ENCODE data around the gene METTL2B. TPM values are rescaled to one million over a fixed set of nuclear protein-coding genes. Genes with fewer than 3 reads are reported as not detected.
"Not testable (repeated sequence)": the region's sequence is repeated elsewhere in the genome, so short reads cannot be mapped to it uniquely, and the experiment has no call there.

METTL2B gene
- total and polyA plus RNA-seq, 7 donors, result 11.8 to 29.2 (median 22.8) TPM

DNA sequence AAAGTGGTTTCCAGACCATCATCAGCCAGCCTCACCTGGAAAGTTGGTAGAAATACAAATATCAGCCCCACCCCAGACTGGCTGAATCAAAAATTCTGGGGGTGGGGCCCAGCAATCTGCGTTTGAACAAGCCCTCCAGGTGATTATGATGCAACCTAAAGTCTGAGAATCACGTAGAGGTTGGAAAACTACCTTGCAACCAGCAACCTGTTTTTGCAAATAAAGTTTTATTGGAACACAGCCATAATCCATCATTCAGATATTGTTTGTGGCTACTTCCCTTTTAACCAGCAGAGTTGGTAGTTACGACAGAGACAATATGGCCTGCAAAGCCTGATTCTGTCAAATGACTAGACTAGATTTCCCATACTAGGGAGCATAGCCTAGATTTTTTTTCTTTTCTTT is 49.5 kb downstream of the METTL2B start:
- H3K27me3 ChIP-seq (ENCODE audit: insufficient read depth in 3 of 3, low read length in 2 of 3); H3K9me3 ChIP-seq; H3K4me3 ChIP-seq; DNase-seq; H3K36me3 ChIP-seq (ENCODE audit: insufficient read depth in 1 of 2, low read depth in 1 of 2); intact Hi-C loops (cut with DNase I); ATAC-seq: not testable (repeated sequence)
- Histone ChIP-seq H3K27ac (peak overlapping the region; percentile 61), H3K4me1 (peaks cover 12% of the 10 kb centered on the region)
- WGBS, 3 donors, result 69 to 79% (median 77%) methylated on average over 2 to 3 of the region's 3 CpGs

DNA sequence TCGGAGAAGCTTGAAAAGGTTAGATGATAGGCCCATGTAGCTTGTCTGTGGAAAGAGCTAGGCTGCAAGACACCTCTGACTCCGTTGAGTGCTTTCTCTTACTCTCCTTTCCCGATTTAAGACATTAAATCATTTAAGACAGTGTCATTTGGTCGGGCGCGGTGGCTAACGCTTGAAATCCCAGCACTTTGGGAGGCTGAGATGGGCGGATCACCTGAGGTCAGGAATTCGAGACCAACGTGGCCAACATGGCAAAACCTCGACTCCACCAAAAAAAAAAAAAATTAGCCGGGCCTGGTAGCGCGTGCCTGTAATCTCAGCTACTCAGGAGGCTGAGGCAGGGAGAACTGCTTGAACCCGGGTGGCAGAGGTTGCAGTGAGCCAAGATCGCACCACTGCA is 52.6 kb downstream of the METTL2B start:
- H3K4me1 ChIP-seq, result peaks cover 18% of the 10 kb centered on the region
- ATAC-seq; H3K4me3 ChIP-seq; H3K27me3 ChIP-seq (ENCODE audit: insufficient read depth in 3 of 3, low read length in 2 of 3); intact Hi-C loops (cut with DNase I); H3K27ac ChIP-seq; H3K9me3 ChIP-seq; DNase-seq; H3K36me3 ChIP-seq (ENCODE audit: insufficient read depth in 1 of 2, low read depth in 1 of 2): not testable (repeated sequence)
- 90 to 92% (median 92%) methylated on average over 16 of the region's 16 CpGs for WGBS, 3 donors

GRCh38 chr7:128530121-128530854 is 53.7 kb downstream of the METTL2B start:
- Histone ChIP-seq H3K4me1 (peaks cover 26% of the 10 kb centered on the region), H3K27ac (peak overlapping the region; percentile 95), H3K36me3 (ENCODE audit: insufficient read depth in 1 of 2, low read depth in 1 of 2) (peaks cover 0 to 19% of the 10 kb centered on the region in 2 donors), H3K4me3 (peak overlapping the region; percentile 83)
- intact Hi-C loops (cut with DNase I), result loop anchor here in 1 of 2 donors (10.0 kb wide), 1 partner anchor 55 kb away; the partner anchor contains the start of gene METTL2B
- H3K27me3 ChIP-seq (ENCODE audit: insufficient read depth in 3 of 3, low read length in 2 of 3); H3K9me3 ChIP-seq: not testable (repeated sequence)
- 2 to 5% (median 3%) methylated on average over 22 to 48 of the region's 50 CpGs for WGBS, 3 donors
- DNase-seq (peak; percentile 26 to 66), ATAC-seq (peak; percentile 7 to 29 (median 23))

DNA sequence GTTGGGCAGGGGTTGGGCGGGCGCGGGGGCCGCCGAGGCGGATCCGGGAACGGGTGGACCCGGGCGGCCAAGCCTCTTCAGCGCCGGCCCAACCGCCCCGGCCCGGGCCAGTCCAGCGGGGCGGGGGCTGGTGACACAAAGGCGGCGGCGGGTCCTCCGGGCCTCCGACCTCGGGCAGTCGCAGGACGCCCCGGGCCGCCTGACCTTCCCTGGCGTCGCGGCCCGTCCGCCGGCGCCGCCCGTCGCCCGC is 54.2 kb downstream of the METTL2B start:
- Histone ChIP-seq H3K9me3 (no peaks in the 10 kb centered on the region), H3K36me3 (ENCODE audit: insufficient read depth in 1 of 2, low read depth in 1 of 2) (peaks cover 0 to 22% of the 10 kb centered on the region in 2 donors), H3K27me3 (ENCODE audit: insufficient read depth in 3 of 3, low read length in 2 of 3) (no peaks in the 10 kb centered on the region), H3K4me3 (peak overlapping the region; percentile 83), H3K27ac (peak overlapping the region; percentile 95), H3K4me1 (peaks cover 29% of the 10 kb centered on the region)
- intact Hi-C loops (cut with DNase I), result loop anchor here in 1 of 2 donors (10.0 kb wide), 1 partner anchor 56 kb away; the partner anchor contains the start of gene METTL2B
- WGBS, 3 donors, result 0% methylated on average over 12 to 38 of the region's 38 CpGs
- TF ChIP-seq CTCF (IDR thresholded peaks at IDR 0.05), result no peak
- ATAC-seq (no peak), DNase-seq (no peak)

DNA sequence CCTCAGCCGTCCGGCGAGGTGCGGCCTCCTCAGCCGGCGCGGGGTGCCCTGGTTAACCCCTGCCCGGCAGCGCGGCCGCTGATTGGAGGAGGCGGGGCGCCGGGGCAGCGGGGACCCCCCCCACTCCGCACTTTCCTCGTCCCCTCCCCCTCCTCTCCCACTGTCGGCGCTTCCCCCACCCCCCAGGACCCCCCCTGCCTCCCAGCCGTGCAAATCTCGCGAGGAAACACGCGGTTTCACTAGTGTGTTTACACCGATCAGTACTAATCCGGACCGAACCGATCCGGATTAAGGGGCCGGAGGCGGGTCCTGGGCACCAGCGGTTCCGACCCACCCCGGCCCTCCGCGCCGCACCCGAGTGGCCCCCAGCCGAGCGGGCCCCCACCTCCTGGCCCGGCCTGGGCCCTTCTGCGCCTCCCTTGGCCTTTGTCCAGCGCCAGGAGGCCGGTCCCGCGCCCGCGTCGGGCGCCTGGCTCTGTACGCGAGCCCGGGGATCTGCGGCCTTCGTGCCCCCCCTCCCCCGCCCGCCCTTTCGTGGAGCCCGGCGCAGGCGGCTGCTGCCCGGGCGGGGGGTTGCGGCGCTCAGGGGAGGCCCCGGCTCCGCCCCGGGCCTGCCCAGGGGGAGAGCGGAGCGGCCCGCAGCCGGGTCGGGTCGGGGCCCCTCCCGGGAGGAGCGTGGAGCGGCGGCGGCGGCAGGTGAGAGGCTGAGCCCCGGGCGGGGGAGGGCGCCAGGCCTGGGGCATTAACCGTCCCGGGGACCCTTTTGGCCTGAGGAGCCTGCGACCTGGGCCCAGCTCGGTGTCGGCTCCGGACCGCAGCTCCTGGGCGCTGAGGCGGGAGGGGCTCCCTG is 54.8 kb downstream of the METTL2B start:
- ATAC-seq (peak; percentile 85 to 92 (median 88)), DNase-seq (peak; percentile 90 to 93)
- H3K9me3 ChIP-seq; H3K27me3 ChIP-seq (ENCODE audit: insufficient read depth in 3 of 3, low read length in 2 of 3): not testable (repeated sequence)
- H3K27ac ChIP-seq, result peak overlapping the region; percentile 95
- intact Hi-C loops (cut with DNase I), result loop anchor here in 1 of 2 donors (10.0 kb wide), 1 partner anchor 57 kb away; the partner anchor contains the start of gene METTL2B
- WGBS, 3 donors, result 0 to 1% (median 0%) methylated on average over 34 to 91 of the region's 92 CpGs
- H3K36me3 ChIP-seq (ENCODE audit: insufficient read depth in 1 of 2, low read depth in 1 of 2), result peaks cover 0 to 25% of the 10 kb centered on the region in 2 donors
- H3K4me3 ChIP-seq, result peak overlapping the region; percentile 83
- peaks cover 29% of the 10 kb centered on the region for H3K4me1 ChIP-seq

GRCh38 chr7:128531955-128532478 is 55.5 kb downstream of the METTL2B start:
- intact Hi-C loops (cut with DNase I), result loop anchor here in 1 of 2 donors (10.0 kb wide), 1 partner anchor 57 kb away; the partner anchor contains the start of gene METTL2B

DNA sequence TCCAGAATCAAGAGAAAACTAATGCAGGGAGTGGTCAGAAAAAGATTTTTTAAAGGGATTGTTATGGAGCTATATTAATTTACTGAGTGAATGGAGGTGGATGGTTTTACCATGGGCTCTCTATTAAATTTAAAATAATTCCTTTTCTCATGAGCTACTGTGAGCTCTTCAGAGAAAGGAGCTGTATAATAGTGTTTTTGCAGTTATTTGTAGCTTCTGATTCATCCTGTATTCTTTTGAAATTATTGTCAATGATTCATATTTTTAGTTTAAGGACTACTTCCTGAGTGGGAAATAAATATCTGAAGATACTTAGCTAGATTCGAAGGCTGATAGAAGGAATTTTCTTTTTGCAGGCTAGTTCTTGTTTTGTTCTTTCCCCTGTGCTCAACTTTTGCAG is 56.4 kb downstream of the METTL2B start:
- intact Hi-C loops (cut with DNase I), result loop anchor here in 1 of 2 donors (10.0 kb wide), 1 partner anchor 58 kb away; the partner anchor contains the start of gene METTL2B
- ATAC-seq; H3K27me3 ChIP-seq (ENCODE audit: insufficient read depth in 3 of 3, low read length in 2 of 3); H3K9me3 ChIP-seq; DNase-seq: not testable (repeated sequence)
- 17 to 21% (median 20%) methylated on average over 1 of the region's 1 CpG for WGBS, 3 donors
- Histone ChIP-seq H3K36me3 (ENCODE audit: insufficient read depth in 1 of 2, low read depth in 1 of 2) (peaks cover 0 to 25% of the 10 kb centered on the region in 2 donors), H3K4me1 (peaks cover 29% of the 10 kb centered on the region), H3K4me3 (peak overlapping the region; percentile 83), H3K27ac (peak overlapping the region; percentile 95)

More at GRCh38 chr7:128531955-128532478, 55.5 kb downstream of the METTL2B start:
- DNase-seq (peak; percentile 50 to 71), ATAC-seq (peak; percentile 21 to 51 (median 21))
- Histone ChIP-seq H3K27ac (peak overlapping the region; percentile 95), H3K36me3 (ENCODE audit: insufficient read depth in 1 of 2, low read depth in 1 of 2) (peaks cover 0 to 25% of the 10 kb centered on the region in 2 donors), H3K4me3 (peak overlapping the region; percentile 83), H3K4me1 (peaks cover 29% of the 10 kb centered on the region)
- not testable (repeated sequence) for H3K27me3 ChIP-seq (ENCODE audit: insufficient read depth in 3 of 3, low read length in 2 of 3); H3K9me3 ChIP-seq
- 0 to 2% (median 0%) methylated on average over 16 to 35 of the region's 35 CpGs for WGBS, 3 donors
